ENCODE data around the gene MTREX. TPM values are rescaled to one million over a fixed set of nuclear protein-coding genes. Genes with fewer than 3 reads are reported as not detected.

The MTREX gene
- polyA plus RNA-seq, 1 experiment = 11.7 TPM

DNA sequence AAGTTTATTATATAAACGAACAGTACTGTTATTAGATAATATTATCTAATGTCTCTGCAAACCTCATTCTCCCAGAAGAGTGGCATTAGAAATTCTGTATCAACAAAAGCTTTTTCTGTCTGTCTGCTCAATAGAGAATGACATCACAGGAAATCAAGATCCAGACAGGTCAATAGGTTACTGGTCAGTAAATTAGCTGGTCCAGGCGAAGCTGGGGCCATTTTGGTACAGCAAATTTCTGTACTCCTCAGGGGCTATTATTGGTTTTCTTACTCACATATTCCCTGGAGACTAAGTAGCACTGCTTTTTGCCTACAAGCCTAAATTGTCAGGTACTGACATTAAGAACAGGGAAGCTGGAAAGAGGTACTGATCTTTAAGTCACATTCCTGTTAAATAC lies 146.5 kb downstream of the MTREX start:
- Histone ChIP-seq H3K27me3 (ENCODE audit: control insufficient read depth, insufficient read depth, low read length) (no peaks in the 10 kb centered on the region), H3K4me3 (ENCODE audit: low read depth, low read length) (no peak overlapping the region), H3K36me3 (ENCODE audit: control insufficient read depth, insufficient read depth, low read length) (no peaks in the 10 kb centered on the region)
- ChIA-PET CTCF (interaction anchor here (0.5 kb wide), 1 partner anchor 41 kb away, joined by 3 read pairs; no protein-coding TSS in a partner anchor), POLR2A (no interaction called here)
- DNase-seq (ENCODE audit: low read depth) = no peak
- TF ChIP-seq, protein P1, sequence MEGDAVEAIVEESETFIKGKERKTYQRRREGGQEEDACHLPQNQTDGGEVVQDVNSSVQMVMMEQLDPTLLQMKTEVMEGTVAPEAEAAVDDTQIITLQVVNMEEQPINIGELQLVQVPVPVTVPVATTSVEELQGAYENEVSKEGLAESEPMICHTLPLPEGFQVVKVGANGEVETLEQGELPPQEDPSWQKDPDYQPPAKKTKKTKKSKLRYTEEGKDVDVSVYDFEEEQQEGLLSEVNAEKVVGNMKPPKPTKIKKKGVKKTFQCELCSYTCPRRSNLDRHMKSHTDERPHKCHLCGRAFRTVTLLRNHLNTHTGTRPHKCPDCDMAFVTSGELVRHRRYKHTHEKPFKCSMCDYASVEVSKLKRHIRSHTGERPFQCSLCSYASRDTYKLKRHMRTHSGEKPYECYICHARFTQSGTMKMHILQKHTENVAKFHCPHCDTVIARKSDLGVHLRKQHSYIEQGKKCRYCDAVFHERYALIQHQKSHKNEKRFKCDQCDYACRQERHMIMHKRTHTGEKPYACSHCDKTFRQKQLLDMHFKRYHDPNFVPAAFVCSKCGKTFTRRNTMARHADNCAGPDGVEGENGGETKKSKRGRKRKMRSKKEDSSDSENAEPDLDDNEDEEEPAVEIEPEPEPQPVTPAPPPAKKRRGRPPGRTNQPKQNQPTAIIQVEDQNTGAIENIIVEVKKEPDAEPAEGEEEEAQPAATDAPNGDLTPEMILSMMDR (IDR thresholded peaks at IDR 0.05; ENCODE audit: insufficient read depth, low read depth, low read length) = no peak

DNA sequence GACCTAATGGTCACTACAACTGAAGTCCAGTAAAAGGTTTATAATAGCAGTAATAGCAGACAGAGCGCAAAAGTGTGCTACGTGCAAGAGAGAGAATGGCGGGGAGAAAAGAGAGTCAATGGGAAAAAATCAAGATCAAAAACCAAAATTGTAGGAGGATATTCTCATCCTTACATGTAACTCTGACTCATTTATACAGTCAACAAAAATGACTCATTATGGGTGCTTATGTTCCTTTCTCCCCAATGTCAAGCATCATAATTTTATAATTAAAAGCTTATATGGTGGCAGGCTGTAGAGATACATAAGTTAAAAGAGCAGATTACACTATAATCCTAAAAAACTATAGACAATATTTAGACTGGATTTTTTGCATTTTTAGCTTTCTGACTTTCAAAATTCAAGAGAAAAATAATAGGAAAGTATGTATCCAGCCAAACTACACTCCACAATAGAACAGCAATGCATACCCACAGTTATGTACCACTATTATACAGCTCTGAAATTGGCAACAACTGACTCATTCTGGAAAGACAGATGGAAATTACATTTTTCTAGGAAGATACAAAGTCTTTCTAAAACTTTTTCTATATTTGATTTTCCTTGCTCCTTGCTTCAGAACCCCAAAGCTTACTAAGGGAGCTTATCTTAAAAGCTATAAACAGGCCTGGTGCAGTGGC lies 148.6 kb downstream of the MTREX start:
- no peak for DNase-seq (ENCODE audit: low read depth)
- CTCF ChIA-PET = no interaction called here

DNA sequence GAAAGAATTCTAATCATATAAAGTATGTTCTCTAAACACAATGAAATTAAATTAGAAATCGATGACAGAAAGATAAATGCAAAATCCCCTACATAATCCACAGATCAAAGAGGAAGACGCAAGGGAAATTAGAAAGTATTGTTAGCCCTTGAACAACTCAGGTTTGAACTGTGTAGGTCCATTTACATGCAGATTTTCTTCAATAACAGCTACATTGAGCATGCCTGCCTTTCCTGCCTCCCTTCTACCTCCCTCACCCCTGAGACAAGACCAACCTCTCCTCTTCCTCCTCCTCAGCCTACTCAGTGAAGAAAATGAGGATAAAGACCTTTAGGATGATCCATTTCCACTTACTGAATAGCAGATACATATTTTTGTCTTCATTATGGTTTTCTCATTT lies 151.8 kb downstream of the MTREX start:
- CTCF ChIA-PET = interaction anchor here (1.5 kb wide), 1 partner anchor 22 kb away, joined by 4 read pairs; no protein-coding TSS in a partner anchor
- TF ChIP-seq, protein P1 (IDR thresholded peaks at IDR 0.05; ENCODE audit: insufficient read depth, low read depth, low read length) = no peak
- POLR2A ChIA-PET = no interaction called here

More for the DNA sequence above, 148.6 kb downstream of the MTREX start:
- TF ChIP-seq, protein P1 (IDR thresholded peaks at IDR 0.05; ENCODE audit: insufficient read depth, low read depth, low read length) = no peak
- H3K27me3 ChIP-seq (ENCODE audit: control insufficient read depth, insufficient read depth, low read length) = no peaks in the 10 kb centered on the region
- H3K36me3 ChIP-seq (ENCODE audit: control insufficient read depth, insufficient read depth, low read length) = no peaks in the 10 kb centered on the region
- H3K4me3 ChIP-seq (ENCODE audit: low read depth, low read length) = no peak overlapping the region
- POLR2A ChIA-PET = no interaction called here

DNA sequence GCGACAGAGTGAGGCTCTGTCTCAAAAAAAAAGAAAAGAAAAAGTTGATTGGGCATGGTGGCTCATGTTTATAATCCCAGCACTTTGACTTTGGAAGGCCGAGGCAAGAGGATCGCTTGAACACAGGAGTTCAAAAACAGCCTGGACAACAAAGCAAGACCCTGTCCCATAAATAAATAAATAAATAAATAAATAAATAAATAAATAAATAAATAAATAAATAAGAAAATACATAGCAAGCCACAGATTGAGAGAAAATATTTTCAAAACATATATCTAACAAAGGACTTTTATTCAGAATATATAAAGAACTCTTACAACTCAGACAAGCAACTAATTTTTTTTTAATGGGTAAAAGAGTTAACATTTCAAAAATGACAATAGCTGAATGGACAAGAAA lies 155.8 kb downstream of the MTREX start:
- Histone ChIP-seq H3K27me3 (ENCODE audit: control insufficient read depth, insufficient read depth, low read length) (no peaks in the 10 kb centered on the region), H3K4me3 (ENCODE audit: low read depth, low read length) (no peak overlapping the region), H3K36me3 (ENCODE audit: control insufficient read depth, insufficient read depth, low read length) (no peaks in the 10 kb centered on the region)
- TF ChIP-seq, protein P1 (IDR thresholded peaks at IDR 0.05; ENCODE audit: insufficient read depth, low read depth, low read length) = no peak
- POLR2A ChIA-PET = no interaction called here
- no peak for DNase-seq (ENCODE audit: low read depth)
- CTCF ChIA-PET = no interaction called here

More for the DNA sequence above, 151.8 kb downstream of the MTREX start:
- H3K36me3 ChIP-seq (ENCODE audit: control insufficient read depth, insufficient read depth, low read length) = no peaks in the 10 kb centered on the region
- no peaks in the 10 kb centered on the region for H3K27me3 ChIP-seq (ENCODE audit: control insufficient read depth, insufficient read depth, low read length)
- no peak overlapping the region for H3K4me3 ChIP-seq (ENCODE audit: low read depth, low read length)
- DNase-seq (ENCODE audit: low read depth) = no peak

DNA sequence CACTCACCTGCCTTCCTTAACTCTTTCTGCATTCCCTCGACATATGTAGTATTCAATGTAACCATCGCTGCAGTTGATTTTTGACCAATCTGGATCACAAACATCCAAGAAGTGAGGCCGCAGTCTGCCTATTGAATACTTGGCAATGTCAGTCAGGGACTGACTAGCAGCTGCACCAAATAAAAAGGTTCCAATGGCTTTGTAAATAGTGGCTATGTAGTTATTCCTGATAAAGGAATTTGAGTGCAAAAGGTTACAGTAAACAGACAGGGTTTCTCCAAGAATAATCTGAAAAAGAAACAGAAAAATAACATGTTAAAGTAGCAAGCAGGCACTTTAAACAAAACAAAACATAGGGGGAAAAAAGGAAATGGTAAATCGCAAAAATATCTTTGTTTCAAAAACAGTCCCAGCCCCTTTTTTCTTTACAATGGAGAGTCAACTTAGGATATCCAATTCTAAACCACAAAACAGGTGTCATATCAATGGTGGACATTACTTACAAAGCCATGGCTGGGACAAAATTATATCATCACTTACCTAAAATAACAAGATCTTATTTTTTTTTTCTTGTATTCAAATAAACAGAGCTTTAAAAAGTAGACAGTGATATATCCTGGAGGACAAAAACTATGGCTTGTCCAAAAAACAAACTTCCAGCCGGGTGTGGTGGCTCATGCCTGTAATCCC lies 160.2 kb downstream of the MTREX start:
- DNase-seq (ENCODE audit: low read depth) = no peak
- TF ChIP-seq, protein P1 (IDR thresholded peaks at IDR 0.05; ENCODE audit: insufficient read depth, low read depth, low read length) = no peak
- Histone ChIP-seq H3K4me3 (ENCODE audit: low read depth, low read length) (no peak overlapping the region), H3K36me3 (ENCODE audit: control insufficient read depth, insufficient read depth, low read length) (no peaks in the 10 kb centered on the region), H3K27me3 (ENCODE audit: control insufficient read depth, insufficient read depth, low read length) (no peaks in the 10 kb centered on the region)
- ChIA-PET POLR2A (no interaction called here), CTCF (interaction anchor here (0.6 kb wide), 1 partner anchor 79 kb away, joined by 3 read pairs; no protein-coding TSS in a partner anchor)

All from BJ (cell line).